GM23338 (cell line): ENCODE data around the gene PRSS48. TPM values are rescaled to one million over a fixed set of nuclear protein-coding genes. Genes with fewer than 3 reads are reported as not detected.
A peak's percentile ranks its signal among the peaks of the same experiment; 100 is the strongest.

Experiments used
- ATAC-seq: fragments of 200-7000 bp; cut with Tn5 transposase; 3 replicates; pipeline ENCODE4 v1.9.1; 2020
- DNase-seq: peaks from one replicate; pipeline ENCODE4 v3.0.0-alpha.2; 2015; ENCODE audit warnings: low spot score
- H2AFZ ChIP-seq: fragments of 200-600 bp; sonication (generic); 2 replicates; pipeline ENCODE4 v1.8.0; 2016; ENCODE audit warnings: antibody characterized with exemption, mild to moderate bottlenecking, moderate library complexity
- H3F3A ChIP-seq: fragments of 200-600 bp; sonication (generic); replicated peaks from 2 replicates; pipeline ENCODE4 v1.8.0; 2017; ENCODE audit warnings: antibody characterized with exemption, mixed run types, low read depth
- H3K27ac ChIP-seq: fragments of 200-600 bp; sonication (generic); 2 replicates; pipeline ENCODE4 v1.6.1; 2016; ENCODE audit warnings: low read depth
- H3K27me3 ChIP-seq: fragments of 200-600 bp; sonication (generic); 2 replicates; pipeline ENCODE4 v1.8.0; 2016; ENCODE audit warnings: mild to moderate bottlenecking, mixed run types, moderate library complexity; ENCODE audit not compliant: insufficient read depth
- H3K36me3 ChIP-seq: fragments of 200-600 bp; sonication (generic); 2 replicates; pipeline ENCODE4 v1.8.0; 2016; ENCODE audit warnings: mild to moderate bottlenecking; ENCODE audit not compliant: insufficient read depth
- H3K4me1 ChIP-seq: fragments of 200-600 bp; sonication (generic); 2 replicates; pipeline ENCODE4 v1.8.0; 2016; ENCODE audit warnings: mild to moderate bottlenecking, moderate library complexity; ENCODE audit not compliant: insufficient read depth
- H3K4me2 ChIP-seq: fragments of 200-600 bp; sonication (generic); 2 replicates; pipeline ENCODE4 v1.7.1; 2017; ENCODE audit warnings: mixed run types
- H3K4me3 ChIP-seq: fragments of 200-600 bp; sonication (generic); 2 replicates; pipeline ENCODE4 v1.6.1; 2016; ENCODE audit warnings: mixed run types
- H3K79me2 ChIP-seq: fragments of 200-600 bp; sonication (generic); replicated peaks from 2 replicates; pipeline ENCODE4 v1.8.0; 2017; ENCODE audit warnings: mild to moderate bottlenecking; ENCODE audit not compliant: insufficient read depth
- H3K9me2 ChIP-seq: fragments of 200-600 bp; sonication (generic); 2 replicates; pipeline ENCODE4 v1.8.0; 2017; ENCODE audit not compliant: insufficient read depth
- H4K20me1 ChIP-seq: fragments of 200-600 bp; sonication (generic); replicated peaks from 2 replicates; pipeline ENCODE4 v1.8.0; 2017; ENCODE audit warnings: mild to moderate bottlenecking; ENCODE audit not compliant: insufficient read depth
- H3K27ac Mint-ChIP-seq: 2 replicates; pipeline ENCODE4 v1.8.0; 2020; ENCODE audit warnings: inconsistent platforms, mild to moderate bottlenecking, moderate library complexity, mixed read lengths
- H3K27me3 Mint-ChIP-seq: 3 replicates; pipeline ENCODE4 v1.8.0; 2022; ENCODE audit warnings: low read depth, mild to moderate bottlenecking, moderate library complexity, mixed read lengths, inconsistent platforms; ENCODE audit not compliant: insufficient read depth, poor library complexity
- H3K36me3 Mint-ChIP-seq: 3 replicates; pipeline ENCODE4 v1.8.0; 2021; ENCODE audit warnings: low read depth, mild to moderate bottlenecking, inconsistent platforms, moderate library complexity, mixed read lengths
- H3K4me1 Mint-ChIP-seq: 3 replicates; pipeline ENCODE4 v1.8.0; 2020; ENCODE audit warnings: mild to moderate bottlenecking, inconsistent platforms, mixed read lengths
- H3K4me3 Mint-ChIP-seq: 3 replicates; pipeline ENCODE4 v1.8.0; 2021; ENCODE audit warnings: moderate library complexity, mild to moderate bottlenecking, inconsistent platforms, mixed read lengths
- H3K9me3 Mint-ChIP-seq: 3 replicates; pipeline ENCODE4 v1.8.0; 2020; ENCODE audit warnings: moderate library complexity, mild to moderate bottlenecking, inconsistent platforms, mixed read lengths
- CREB1 ChIP-seq: fragments of 250-450 bp; sonication (Bioruptor Pico); IDR thresholded peaks from 2 replicates; pipeline ENCODE4 v1.5.0; 2020; ENCODE audit warnings: low read depth, mild to moderate bottlenecking, moderate library complexity
- EZH2phosphoT487 ChIP-seq: fragments of 200-600 bp; sonication (generic); IDR thresholded peaks from one replicate; pipeline ENCODE4 v1.8.1; 2018; ENCODE audit warnings: antibody characterized with exemption; ENCODE audit not compliant: unreplicated experiment
- JUNB ChIP-seq: IDR thresholded peaks from one replicate; pipeline ENCODE4 v1.6.1; 2016; ENCODE audit warnings: antibody characterized with exemption; ENCODE audit not compliant: unreplicated experiment
- NANOG ChIP-seq: IDR thresholded peaks from 2 replicates; pipeline ENCODE4 v1.6.1; 2016; ENCODE audit warnings: antibody characterized with exemption, borderline replicate concordance
- POLR2AphosphoS5 ChIP-seq: IDR thresholded peaks from 2 replicates; pipeline ENCODE4 v1.6.1; 2016; ENCODE audit warnings: antibody characterized with exemption, low read depth
- STAT1 ChIP-seq: IDR thresholded peaks from one replicate; pipeline ENCODE4 v1.6.1; 2016; ENCODE audit warnings: antibody characterized with exemption; ENCODE audit not compliant: unreplicated experiment
- ZNF331 ChIP-seq: fragments of 250-450 bp; sonication (Bioruptor Pico); IDR thresholded peaks from 2 replicates; pipeline ENCODE4 v1.5.0; 2020; ENCODE audit warnings: low read depth, mild to moderate bottlenecking, moderate library complexity
- polyA plus RNA-seq: library from polyadenylated mRNA; unstranded; fragments of >200 nt; fragmentation: Nextera tagmentation; extraction: Ambion mirVana; gene quantifications from 2 replicates; pipeline ENCODE4 v1.2.1, GENCODE V29; 2016
- total RNA-seq: library from RNA; depleted of rRNA; stranded (reverse); fragments of >200 nt; shearing (Covaris generic); gene quantifications from 2 replicates; pipeline ENCODE4 v1.2.3, GENCODE V29; 2014
- TF ChIP-seq, protein P1 (sequence below): IDR thresholded peaks from one replicate; pipeline ENCODE4 v1.6.1; 2018; ENCODE audit warnings: antibody characterized with exemption; ENCODE audit not compliant: unreplicated experiment
- TF ChIP-seq, protein P2 (sequence below), 2 experiments: fragments of 200-600 bp in 1 of 2; sonication (generic) in 1 of 2; conservative IDR thresholded peaks; 2 replicates each; pipeline versions ENCODE4 v1.5.1 to v1.6.1; 2016 to 2017; ENCODE audit warnings: antibody characterized with exemption in 2 of 2, low read depth in 2 of 2, mild to moderate bottlenecking in 2 of 2, moderate library complexity in 1 of 2

PRSS48 gene
- total and polyA plus RNA-seq, 2 experiments from 2014 or later: 0.36 TPM; not detected in 1

DNA sequence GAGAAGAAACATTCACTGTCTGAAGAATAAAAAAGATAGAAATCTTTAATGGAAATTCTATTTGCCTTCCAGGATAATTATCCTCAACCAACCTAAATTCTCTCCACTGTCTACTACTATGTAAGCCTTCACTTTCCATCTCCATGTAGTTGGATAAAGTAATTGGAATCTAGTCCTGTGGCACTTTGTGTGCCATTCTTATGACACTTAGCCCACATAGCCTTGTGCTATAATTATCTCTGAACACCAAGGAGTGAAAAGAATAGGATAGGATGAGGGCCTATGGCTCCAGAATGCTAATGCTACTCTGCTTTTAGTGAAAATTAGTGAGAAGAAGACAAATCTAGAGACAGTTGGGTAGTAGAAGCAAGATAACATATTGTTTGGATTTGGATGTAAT, 20.2 kb downstream of the PRSS48 start:
- H3K27me3 Mint-ChIP-seq: peaks cover 2% of the 10 kb centered on the region
- H3K9me3 Mint-ChIP-seq: no peaks in the 10 kb centered on the region
- no peaks in the 10 kb centered on the region for H3K9me2 ChIP-seq
- no peak overlapping the region for H3K27ac Mint-ChIP-seq
- 0 out of 2 replicates have a peak overlapping the region, but pooled peaks have one; percentile 24 for H3K27ac ChIP-seq
- peaks cover 24% of the 10 kb centered on the region for H3K4me1 ChIP-seq
- no peak overlapping the region for H3K4me3 ChIP-seq
- ATAC-seq (no peak), DNase-seq (no peak)
- no peaks in the 10 kb centered on the region for H3K36me3 ChIP-seq
- peaks cover 91% of the 10 kb centered on the region for H3K79me2 ChIP-seq
- H2AFZ ChIP-seq: no peak overlapping the region
- H3K36me3 Mint-ChIP-seq: peaks cover 8% of the 10 kb centered on the region
- peaks cover 25% of the 10 kb centered on the region for H3K4me1 Mint-ChIP-seq
- H3K4me3 Mint-ChIP-seq: no peak overlapping the region
- H3F3A ChIP-seq: no peaks in the 10 kb centered on the region
- no peak for TF ChIP-seq STAT1
- H4K20me1 ChIP-seq: no peaks in the 10 kb centered on the region; the same call in 1 of the 2 replicates
- H3K27me3 ChIP-seq: no peaks in the 10 kb centered on the region
- no peak overlapping the region for H3K4me2 ChIP-seq

DNA sequence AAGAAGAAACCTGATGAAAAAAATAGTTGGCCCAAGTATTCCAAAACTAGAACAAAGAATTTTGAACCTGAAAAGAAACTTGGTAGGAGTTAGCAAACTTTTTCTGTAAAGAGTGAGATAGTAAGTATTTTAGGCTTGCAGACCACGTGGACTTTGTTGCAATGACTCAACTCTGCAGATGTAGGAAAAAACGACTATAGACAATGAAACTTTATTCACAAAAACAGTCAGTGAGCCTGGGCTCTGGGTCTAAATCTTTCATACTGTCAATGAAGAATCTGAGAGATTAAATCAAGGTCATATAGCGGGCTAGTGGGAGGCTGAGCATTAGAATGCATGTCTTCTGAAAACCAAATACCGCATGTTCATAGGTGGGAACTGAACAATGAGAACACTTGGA, 25.5 kb downstream of the PRSS48 start:
- Histone ChIP-seq H4K20me1 (peaks cover 9% of the 10 kb centered on the region; the same call in 1 of the 2 replicates), H3F3A (no peaks in the 10 kb centered on the region), H3K4me3 (no peak overlapping the region), H3K4me1 (peaks cover 27% of the 10 kb centered on the region), H3K36me3 (no peaks in the 10 kb centered on the region), H2AFZ (no peak overlapping the region), H3K27me3 (no peaks in the 10 kb centered on the region), H3K4me2 (no peak overlapping the region), H3K79me2 (peaks cover 96% of the 10 kb centered on the region), H3K9me2 (no peaks in the 10 kb centered on the region), H3K27ac (no peak overlapping the region)
- Mint-ChIP-seq H3K27ac (no peak overlapping the region), H3K4me1 (peaks cover 38% of the 10 kb centered on the region), H3K27me3 (no peaks in the 10 kb centered on the region), H3K4me3 (no peak overlapping the region; the same call in 2 of the 3 replicates), H3K36me3 (peaks cover 7% of the 10 kb centered on the region), H3K9me3 (no peaks in the 10 kb centered on the region)
- ATAC-seq (no peak), DNase-seq (no peak)
- no peak for TF ChIP-seq NANOG
- no peak for TF ChIP-seq ZNF331
- no peak for TF ChIP-seq EZH2phosphoT487
- TF ChIP-seq CREB1 (CRISPR knock-in tag): no peak
- TF ChIP-seq, protein P1, sequence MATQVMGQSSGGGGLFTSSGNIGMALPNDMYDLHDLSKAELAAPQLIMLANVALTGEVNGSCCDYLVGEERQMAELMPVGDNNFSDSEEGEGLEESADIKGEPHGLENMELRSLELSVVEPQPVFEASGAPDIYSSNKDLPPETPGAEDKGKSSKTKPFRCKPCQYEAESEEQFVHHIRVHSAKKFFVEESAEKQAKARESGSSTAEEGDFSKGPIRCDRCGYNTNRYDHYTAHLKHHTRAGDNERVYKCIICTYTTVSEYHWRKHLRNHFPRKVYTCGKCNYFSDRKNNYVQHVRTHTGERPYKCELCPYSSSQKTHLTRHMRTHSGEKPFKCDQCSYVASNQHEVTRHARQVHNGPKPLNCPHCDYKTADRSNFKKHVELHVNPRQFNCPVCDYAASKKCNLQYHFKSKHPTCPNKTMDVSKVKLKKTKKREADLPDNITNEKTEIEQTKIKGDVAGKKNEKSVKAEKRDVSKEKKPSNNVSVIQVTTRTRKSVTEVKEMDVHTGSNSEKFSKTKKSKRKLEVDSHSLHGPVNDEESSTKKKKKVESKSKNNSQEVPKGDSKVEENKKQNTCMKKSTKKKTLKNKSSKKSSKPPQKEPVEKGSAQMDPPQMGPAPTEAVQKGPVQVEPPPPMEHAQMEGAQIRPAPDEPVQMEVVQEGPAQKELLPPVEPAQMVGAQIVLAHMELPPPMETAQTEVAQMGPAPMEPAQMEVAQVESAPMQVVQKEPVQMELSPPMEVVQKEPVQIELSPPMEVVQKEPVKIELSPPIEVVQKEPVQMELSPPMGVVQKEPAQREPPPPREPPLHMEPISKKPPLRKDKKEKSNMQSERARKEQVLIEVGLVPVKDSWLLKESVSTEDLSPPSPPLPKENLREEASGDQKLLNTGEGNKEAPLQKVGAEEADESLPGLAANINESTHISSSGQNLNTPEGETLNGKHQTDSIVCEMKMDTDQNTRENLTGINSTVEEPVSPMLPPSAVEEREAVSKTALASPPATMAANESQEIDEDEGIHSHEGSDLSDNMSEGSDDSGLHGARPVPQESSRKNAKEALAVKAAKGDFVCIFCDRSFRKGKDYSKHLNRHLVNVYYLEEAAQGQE: no peak

DNA sequence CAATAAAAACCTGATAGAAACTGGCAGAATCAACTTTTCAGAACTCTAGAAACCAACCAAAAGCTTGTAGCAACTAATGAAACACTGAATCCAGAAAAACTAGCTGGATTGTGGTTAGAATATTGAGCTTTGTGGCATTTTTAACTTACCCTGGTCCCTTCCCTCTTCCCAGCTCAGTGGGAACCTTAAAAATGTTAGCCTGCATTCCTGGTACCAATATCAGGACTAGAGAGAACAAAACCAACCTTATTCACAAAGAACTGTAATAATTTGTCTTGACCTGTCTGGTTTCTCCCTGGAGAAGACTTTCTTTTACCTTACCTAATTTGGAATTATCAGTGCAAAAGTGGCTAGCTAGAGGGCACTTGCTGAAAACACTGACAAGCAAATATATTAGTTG, 27.3 kb downstream of the PRSS48 start:
- no peak overlapping the region for H2AFZ ChIP-seq
- ATAC-seq: no peak
- Mint-ChIP-seq H3K36me3 (peaks cover 13% of the 10 kb centered on the region), H3K4me1 (peaks cover 38% of the 10 kb centered on the region), H3K9me3 (no peaks in the 10 kb centered on the region), H3K27ac (no peak overlapping the region), H3K27me3 (no peaks in the 10 kb centered on the region), H3K4me3 (no peak overlapping the region)
- DNase-seq: no peak
- H3K27me3 ChIP-seq: no peaks in the 10 kb centered on the region
- peak overlapping the region; percentile 32; the same call in 1 of the 2 replicates for H3K27ac ChIP-seq
- H3F3A ChIP-seq: 0 out of 2 replicates have a peak, but pooled peaks cover 5% of the 10 kb centered on the region
- no peak overlapping the region for H3K4me3 ChIP-seq
- H3K36me3 ChIP-seq: no peaks in the 10 kb centered on the region
- no peak for TF ChIP-seq JUNB
- no peak for TF ChIP-seq STAT1
- no peak for TF ChIP-seq CREB1 (CRISPR knock-in tag)
- TF ChIP-seq, protein P2, sequence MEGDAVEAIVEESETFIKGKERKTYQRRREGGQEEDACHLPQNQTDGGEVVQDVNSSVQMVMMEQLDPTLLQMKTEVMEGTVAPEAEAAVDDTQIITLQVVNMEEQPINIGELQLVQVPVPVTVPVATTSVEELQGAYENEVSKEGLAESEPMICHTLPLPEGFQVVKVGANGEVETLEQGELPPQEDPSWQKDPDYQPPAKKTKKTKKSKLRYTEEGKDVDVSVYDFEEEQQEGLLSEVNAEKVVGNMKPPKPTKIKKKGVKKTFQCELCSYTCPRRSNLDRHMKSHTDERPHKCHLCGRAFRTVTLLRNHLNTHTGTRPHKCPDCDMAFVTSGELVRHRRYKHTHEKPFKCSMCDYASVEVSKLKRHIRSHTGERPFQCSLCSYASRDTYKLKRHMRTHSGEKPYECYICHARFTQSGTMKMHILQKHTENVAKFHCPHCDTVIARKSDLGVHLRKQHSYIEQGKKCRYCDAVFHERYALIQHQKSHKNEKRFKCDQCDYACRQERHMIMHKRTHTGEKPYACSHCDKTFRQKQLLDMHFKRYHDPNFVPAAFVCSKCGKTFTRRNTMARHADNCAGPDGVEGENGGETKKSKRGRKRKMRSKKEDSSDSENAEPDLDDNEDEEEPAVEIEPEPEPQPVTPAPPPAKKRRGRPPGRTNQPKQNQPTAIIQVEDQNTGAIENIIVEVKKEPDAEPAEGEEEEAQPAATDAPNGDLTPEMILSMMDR (conservative IDR thresholded peaks at IDR 0.05; ENCODE audit: low read depth in 2 of 2): no peak
- no peak for TF ChIP-seq ZNF331
- TF ChIP-seq POLR2AphosphoS5: no peak
- TF ChIP-seq EZH2phosphoT487: no peak
- peaks cover 9% of the 10 kb centered on the region; the same call in 1 of the 2 replicates for H4K20me1 ChIP-seq
- H3K4me2 ChIP-seq: no peak overlapping the region
- H3K9me2 ChIP-seq: no peaks in the 10 kb centered on the region
- peaks cover 24% of the 10 kb centered on the region for H3K4me1 ChIP-seq
- peaks cover 97% of the 10 kb centered on the region for H3K79me2 ChIP-seq
